NCI-H345 treated with DMSO at 0.1 percent for 48 hours (cell line): Measurements from ENCODE around the gene TMCC3.
"Not testable (repeated sequence)": the region's sequence is repeated elsewhere in the genome, so short reads cannot be mapped to it uniquely, and the experiment has no call there.

ENCODE experiments used
- DNase-seq: peaks from one replicate; lab custom pipeline; 2025; ENCODE audit not compliant: unreplicated experiment; lab: John Stamatoyannopoulos, UW

TMCC3 gene

DNA sequence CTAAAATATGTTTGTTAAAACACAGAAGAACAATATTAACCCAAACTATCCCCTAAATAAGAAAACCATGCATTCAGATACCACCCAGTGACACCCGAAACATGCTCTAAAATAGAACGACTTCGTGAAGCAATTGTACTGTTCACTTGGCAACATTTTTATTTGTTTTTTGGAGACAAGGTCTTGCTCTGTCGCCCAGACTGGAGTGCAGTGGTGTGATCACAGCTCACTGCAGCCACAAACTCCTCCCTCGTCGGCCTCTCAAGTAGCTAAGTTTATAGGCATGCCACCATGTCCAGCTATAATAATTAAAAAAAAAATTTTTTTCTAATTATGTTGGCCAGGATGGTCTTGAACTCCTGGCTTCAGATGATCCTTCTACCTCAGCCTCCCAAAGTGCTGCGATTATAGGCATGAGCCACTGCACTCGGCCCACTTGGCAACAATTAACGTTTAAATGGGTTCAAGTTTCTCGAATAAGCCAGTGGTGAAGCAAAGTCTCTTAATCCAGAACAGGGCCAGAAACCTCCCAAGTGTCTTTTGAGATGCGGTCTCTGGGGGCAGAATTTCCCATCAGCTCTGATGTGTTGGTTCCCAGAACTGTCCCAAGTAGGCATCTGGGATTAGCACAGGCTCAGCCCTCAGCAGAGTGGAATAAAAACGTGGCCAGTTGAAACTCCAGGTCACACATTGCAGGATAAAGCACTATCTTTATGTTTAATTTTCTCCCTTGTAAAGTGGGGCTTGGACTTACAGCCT, 74.5 kb downstream of the TMCC3 start:
- no peak for DNase-seq

DNA sequence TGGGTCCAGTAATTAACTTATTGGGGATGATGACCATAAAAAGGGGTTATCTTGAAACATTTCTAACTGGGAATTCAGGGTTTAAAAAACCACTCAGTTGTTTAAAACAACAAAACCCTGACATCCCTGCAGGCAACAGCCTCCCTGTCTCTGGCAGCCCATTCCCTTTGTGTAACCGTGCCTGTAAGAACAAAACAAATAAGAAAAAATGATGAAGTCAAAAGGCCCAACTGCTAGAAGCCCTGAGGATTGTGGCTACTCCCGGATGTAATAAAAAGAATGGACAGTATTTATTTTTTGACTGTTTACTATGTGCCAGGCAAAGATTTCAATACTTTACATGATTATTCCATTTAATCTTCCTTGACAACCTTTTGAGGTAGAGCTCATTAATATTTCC, 75.3 kb downstream of the TMCC3 start:
- DNase-seq: no peak

DNA sequence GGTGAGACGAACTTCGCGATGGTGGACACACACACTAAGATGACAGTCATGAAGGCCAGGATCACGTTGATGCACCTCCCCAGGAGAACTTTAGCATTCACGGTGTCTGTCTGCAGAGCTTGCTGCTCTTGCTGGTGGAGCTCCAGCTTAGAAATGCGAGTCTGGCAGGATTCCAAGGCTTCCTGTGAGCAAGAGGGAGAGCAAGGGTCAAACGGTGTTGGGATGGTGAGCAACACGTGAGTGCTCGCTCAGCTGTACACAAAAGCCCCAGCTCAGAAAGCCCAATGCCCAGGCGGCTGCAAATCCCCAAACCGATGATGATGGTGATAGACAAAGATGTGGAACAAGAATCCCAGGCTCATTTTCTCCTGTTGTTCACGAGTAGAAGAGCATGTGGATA, 78.8 kb downstream of the TMCC3 start:
- no peak for DNase-seq

DNA sequence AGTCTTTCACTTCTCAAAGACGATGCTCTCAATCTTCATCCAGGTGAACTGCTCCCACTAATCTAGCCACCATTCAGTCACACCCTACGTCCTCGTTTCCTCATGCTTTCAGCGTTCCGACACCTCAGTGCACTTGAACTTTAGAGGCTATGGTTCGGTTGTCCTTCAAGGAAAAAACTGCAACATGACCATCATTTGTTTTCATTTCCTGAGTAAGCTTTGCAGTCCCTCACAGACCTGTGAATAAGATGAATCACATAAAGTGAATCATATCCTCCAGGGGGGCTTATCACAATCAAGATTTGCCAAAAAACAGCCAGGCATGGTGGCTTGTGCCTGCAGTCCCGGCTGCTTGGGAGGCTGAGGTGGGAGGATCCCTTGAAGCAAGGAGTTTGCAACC, 80.2 kb downstream of the TMCC3 start:
- DNase-seq: no peak

DNA sequence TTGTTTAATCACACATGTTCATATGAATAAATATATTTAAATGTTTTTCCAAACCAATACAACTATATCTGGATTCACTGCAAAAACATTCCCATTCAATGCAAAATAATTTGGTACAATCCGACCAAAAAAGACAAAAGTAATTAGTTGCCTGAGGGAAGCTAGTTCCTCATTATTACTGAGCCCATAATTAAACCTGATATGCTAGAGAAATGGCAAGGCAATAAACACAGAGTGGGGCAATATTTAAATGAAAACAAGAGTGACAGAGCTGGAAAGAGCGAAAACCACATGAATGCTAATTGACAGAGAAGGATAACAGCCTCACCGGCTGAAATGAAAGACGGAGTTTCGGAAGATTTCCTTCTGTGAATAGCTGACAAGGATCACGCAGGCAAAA, 82.6 kb downstream of the TMCC3 start:
- DNase-seq: no peak

DNA sequence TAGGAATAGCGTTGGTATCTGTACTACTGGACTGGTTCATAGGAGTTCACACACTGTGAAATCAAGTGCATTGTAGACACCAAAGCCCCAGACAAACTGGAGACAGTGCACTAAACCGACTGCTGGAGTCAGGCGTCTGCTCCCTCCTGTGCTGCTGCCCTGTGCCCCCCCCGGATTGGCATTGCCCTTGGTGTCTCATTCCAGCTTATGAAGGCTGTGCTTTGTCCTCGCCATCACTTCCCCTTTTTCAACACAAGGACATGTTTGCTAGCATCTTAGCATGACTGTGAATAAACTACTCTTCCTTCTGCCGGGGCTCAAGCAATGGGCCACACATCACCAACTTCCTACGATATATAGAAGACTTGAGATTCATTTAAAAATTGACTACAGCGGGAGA, 84.0 kb downstream of the TMCC3 start:
- DNase-seq: no peak

DNA sequence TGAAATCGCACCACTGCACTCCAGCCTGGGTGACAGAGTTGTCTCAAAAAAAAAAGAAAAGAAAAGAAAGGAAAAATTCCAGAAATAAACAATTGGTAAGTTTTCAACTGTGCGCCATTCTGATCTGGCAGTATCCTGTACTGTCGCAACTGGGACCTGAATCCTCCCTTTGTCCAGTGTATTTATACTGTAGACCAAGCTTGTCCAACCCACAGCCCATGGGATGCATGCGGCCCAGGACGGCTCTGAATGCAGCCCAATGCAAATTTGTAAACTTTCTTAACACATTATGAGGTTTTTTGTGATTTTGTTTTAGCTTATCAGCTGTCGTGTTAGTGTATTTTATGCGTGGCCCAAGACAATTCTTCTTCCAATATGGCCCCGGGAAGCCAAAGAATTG, 84.7 kb downstream of the TMCC3 start:
- no peak for DNase-seq

DNA sequence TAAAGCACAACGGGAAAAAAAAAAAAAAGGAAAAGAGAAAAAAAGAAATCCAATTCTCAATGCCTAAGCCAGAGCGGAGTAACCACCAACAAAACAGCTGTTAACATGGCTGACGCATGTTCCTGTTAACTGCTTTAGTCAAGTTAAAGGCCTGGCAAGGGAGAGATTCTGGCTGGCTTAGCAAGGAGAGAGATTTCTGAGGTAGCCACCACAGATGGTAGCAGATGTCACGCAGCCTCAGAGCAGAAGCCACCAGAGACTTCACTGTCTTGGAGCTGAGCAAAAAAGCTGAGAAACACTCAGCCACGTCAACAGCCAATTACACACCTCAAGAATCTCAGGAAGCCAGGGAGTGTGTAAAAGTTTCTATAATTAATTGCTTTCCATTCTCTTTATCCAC, 87.1 kb downstream of the TMCC3 start:
- DNase-seq: no peak

DNA sequence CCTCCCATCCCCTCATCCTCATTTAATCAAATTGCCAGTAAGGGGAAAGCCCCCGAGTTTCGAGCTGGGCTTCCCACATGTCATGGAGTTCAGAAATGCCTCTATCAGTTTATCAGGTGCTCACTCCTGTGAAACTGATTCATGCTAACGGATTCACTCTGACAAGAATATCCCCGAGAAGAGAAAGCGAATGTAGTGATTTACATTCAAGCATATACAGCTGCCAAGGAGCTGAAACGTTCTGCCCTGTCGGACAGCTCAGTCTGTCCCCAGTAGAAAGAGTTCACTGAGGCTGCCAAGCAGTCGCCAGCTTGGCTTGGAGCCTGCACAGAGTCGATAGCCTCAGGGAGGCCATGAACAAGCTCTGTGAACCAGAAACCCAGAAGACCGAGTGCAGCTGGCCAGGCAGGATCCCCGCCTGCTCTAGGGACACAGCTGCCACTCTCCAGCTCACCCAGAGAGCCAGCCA, 88.4 kb downstream of the TMCC3 start:
- DNase-seq: no peak

DNA sequence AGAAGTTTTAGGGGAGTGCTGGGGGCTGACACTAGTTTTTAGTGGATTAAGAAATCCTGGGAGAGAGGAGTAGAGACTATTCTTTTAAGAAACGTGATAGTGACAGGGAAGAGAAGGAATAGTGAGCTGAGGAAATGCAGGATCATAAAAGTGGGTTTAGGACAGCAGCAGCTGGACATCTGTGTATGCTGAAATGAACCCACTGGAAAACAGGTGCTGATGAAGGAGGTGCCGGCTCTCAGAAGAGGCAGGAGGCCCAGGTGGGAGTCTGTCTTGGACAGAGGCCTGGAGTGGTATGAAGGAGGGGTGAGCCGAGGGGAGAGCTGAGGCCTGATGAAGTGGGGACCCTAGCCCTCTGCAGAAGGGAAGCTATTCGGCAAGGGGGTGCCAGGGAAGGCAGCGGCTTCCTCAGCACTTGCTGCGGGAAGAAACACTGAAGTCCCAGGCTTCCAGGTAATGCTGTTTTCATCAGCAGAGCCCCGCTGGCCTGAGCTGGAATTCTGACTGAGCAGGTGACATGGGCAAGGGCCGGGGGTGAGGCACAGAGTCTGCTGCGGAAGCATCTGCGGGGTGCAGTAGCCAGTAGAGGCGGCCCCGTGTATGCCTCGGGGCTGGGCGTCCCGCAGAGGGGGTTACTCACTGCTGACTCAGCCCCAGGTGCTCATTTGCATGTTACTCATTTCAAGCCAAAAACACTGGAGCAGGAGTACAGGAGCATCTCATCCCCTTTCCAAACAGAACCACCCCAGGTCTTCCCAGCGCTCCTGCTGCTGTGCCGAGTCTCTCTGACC, 89.7 kb downstream of the TMCC3 start:
- DNase-seq: no peak

DNA sequence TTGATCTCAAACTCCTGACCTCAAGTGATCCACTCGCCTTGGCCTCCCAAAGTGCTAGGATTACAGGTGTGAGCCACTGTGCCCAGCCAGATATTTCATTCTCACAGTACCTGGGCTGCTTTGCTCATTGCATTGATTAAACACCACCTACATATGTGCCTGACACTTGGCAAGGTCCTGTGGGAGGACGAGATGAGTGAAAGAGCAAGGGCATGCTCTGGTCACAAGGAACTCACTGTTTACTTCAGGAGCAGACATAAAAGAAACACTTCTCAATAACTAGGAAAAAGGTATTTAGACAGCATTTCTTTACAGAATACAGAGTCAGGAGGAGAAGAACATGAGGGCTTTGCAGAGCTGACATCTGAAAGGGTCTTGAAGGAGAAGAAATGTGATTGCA, 91.7 kb downstream of the TMCC3 start:
- DNase-seq: no peak

DNA sequence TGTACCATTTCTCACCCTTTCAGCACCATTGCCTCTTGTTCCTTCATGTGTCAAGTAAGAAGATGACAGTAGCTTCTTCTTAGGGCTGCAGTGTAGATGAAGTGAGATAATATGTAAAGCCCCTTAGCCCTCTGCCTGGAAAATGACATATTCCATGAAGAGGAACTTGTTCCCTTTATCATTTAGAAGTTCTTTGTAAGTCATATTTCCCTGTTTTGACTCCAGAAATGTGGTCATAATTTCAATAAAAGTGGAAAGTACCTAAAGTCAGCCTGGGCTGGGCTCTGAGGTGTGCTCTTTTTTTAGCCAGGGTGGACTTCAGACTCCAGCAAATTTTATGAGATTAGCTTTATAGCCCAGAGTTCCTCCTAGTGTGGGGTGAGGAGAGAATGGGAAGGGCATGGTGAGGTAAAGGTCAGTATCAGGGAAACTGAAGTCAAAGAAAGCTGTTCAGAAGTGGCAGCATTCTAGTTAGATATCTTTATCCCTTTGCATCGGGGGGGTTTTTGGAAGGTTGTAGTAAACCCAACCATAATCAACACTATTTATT, 92.5 kb downstream of the TMCC3 start:
- DNase-seq: no peak

DNA sequence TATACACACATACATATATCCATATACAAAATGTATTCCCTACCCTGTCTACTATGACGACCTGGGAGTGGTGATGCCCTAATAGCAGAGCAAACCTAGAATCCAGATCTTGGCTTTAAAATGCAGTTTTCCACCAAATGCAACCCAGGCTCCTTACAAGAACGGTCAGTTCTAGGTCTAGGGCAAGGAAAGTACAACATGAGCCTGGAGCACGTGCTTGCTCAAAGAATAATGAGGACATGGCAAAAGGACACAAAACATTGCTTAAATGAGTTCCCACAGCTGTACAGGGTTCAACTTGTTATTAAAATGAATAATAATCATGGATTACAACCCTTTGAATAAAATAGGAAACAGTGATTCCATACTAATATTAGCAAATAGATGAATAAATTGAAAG, 94.7 kb downstream of the TMCC3 start:
- no peak for DNase-seq

DNA sequence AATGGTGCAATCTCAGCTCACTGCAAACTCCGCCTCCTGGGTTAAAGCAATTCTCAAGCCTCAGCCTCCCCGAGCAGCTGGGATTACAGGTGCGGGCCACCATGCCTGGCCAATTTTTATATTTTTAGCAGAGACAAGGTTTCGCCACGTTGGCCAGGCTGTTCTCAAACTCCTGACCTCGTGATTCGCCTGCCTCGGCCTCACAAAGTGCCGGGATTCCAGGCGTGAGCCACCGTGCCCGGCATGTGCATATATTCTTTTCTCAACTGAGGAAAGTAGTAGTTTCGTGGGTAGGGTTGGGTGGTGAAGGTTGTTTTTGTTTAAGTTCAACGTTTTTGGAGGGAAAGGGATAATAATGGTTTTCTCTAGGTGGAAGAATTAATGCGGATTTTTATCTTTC, 96.5 kb downstream of the TMCC3 start:
- no peak for DNase-seq

DNA sequence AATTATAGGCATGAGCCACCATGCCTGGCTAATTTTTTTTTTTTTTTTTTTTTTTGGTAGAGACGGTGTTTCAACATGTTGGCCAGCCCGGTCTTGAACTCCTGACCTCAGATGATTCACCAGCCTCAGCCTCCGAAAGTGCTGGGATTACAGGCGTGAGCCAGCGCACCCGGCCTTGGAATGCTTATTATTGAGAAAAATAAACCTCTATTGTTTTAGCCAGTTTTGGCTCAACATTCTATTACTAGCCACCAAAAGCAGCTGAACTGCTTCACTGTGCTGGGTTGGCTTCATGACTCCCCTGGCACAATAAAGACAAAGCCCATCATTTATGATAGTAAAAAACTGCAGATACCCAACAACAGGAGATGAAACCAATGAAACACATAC, 97.2 kb downstream of the TMCC3 start:
- no peak for DNase-seq

DNA sequence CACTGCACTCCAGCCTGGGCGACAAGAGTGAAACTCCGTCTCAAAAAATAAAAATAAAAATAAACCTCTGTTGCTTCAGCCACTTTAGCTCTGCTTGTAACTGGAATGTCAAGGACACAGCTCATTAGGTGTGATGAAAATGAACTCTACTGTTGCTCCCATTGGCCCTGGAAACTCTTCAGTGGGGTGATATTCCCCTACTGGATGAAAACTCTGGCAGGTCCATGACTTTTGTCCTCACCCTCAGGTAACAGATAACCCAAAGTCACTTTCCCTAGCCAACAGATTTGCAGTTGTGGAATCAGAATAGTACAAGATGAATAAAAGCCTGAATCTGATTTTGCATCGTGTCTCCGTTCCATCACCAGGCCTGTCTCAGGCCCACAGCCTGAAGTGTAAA, 98.5 kb downstream of the TMCC3 start:
- no peak for DNase-seq

DNA sequence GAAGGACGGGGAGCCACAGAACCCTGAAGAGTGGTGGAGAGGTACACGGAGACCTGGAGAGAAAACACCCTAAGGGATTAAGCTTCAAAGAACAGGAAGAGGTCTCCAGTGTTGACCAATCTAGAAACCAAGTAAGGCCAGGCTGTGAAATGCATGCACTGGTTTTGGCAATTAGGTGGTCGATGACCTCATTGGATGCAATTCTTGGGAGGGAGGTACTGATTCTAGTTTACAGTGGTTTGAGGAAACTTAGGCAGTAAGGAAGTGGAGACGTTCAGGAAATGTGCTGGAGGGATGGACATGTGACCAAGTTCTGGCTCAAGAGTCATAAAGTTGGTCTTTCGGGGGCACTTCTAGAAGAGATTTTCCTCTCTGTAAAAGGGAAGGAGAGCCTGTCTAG, 99.4 kb downstream of the TMCC3 start:
- DNase-seq: no peak

DNA sequence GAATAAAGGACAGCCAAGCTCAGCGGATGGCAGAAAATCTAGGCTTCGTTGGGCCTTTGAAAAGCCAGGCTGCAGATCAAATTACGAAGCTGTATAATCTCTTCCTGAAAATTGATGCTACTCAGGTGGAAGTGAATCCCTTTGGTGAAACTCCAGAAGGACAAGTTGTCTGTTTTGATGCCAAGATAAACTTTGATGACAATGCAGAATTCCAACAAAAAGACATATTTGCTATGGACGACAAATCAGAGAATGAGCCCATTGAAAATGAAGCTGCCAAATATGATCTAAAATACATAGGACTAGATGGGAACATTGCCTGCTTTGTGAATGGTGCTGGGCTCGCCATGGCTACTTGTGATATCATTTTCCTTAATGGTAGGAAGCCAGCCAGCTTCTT, 101.5 kb downstream of the TMCC3 start:
- DNase-seq: not testable (repeated sequence)

DNA sequence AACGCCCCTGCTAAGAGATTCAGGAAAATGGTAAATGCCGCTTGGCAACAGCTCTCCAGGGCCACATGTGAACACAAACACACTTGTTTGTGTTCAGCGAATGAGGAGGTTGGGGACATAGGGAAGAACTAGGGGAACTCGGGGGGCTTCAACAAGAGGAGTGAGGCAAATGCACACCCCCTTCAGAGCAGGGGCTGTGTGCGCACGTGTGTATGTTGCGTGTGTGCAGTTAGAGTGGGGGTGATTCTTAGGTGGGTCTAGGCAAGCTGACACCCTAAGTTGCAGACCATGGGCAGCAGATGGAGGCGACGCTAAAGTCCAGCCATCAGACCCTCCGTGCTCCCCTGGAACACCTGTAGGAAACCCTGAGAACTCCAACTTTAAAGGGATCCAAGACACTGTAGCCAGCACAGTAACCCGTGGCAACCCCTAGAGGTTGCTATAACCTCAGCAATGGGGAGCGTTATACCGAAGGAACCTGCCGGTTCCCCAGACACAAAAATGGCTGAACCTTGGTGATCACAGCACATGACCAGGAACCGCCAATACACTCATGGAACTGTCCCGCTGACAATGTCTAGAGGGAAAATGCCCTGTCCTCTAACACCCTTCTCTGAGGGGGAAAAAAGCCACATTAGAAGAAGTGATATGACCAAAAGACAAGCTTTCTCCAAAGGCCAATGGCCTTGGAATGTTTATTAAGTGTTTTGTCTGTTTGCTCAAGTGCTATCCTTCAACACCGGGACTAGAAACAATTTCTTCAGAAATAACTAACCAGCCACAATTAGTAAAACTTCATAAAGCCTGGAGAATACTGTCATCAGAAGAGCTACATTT, 104.2 kb downstream of the TMCC3 start:
- no peak for DNase-seq

DNA sequence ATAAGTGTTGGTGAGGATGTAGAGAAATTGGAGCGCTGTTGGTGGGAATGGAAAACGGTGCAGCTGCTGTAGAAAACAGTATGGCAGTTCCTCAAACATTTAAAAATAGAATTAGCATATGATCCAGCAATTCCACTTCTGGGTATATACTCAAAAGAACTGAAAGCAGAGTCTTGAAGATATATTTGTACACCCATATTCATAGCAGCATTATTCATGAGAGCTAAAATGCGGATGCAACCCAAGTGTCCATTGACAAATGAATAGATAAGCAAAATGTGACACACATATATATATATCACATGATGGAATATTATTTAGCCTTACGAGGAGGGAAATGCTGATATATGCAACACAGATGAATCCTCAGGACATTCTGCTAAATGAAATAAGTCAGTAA, 106.0 kb downstream of the TMCC3 start:
- no peak for DNase-seq

DNA sequence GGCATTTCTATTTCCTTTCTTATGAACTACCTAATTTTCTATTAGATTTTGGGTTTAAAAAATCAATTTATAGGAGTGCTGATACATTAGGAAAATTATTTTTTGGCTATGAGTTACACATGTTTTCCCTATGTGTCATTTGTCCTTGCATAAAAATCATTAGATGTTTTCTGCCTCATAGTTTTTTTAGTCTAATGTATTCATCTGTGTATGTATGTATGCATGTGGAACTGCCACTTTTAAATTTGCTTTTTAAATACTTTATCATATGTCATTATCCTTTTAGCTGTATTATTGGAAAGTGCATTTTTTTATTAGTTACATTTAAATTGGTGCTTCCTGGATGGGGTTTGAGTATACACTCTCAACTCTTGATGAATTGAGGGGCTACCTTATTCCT, 112.0 kb downstream of the TMCC3 start:
- DNase-seq: no peak
